Kidney (tissue), 14 donors: Measurements from ENCODE around the gene PGBD5. TPM values are rescaled to one million over a fixed set of nuclear protein-coding genes. Genes with fewer than 3 reads are reported as not detected.

ENCODE experiments used
- DNase-seq, 5 donors: peaks; one replicate each; pipeline ENCODE4 v3.0.0-alpha.2; 2013 to 2020
- FAIRE-seq: peaks from 2 replicates; lab custom pipeline; 2012; peaks lifted over from hg19 to GRCh38; lab: Jason Lieb, UNC
- H3K27ac ChIP-seq, 2 donors: one replicate each; pipeline ENCODE4 v1.7.0; 2013; ENCODE audit warnings: low read depth in 2 of 2, low read length in 2 of 2, inconsistent platforms in 1 of 2
- H3K27me3 ChIP-seq: one replicate; pipeline ENCODE4 v1.7.1; 2013; ENCODE audit warnings: low read length, inconsistent platforms; ENCODE audit not compliant: control insufficient read depth, insufficient read depth
- H3K36me3 ChIP-seq, 3 donors: one replicate each; pipeline versions ENCODE4 v1.7.0 to v1.7.1; 2013; ENCODE audit warnings: low read length in 3 of 3, control low read depth in 1 of 3, inconsistent platforms in 1 of 3; ENCODE audit not compliant: insufficient read depth in 3 of 3, control insufficient read depth in 2 of 3
- H3K4me1 ChIP-seq, 3 donors: one replicate each; pipeline versions ENCODE4 v1.7.0 to v1.7.1; 2013; ENCODE audit warnings: low read length in 3 of 3, inconsistent platforms in 1 of 3, low read depth in 1 of 3; ENCODE audit not compliant: control insufficient read depth in 2 of 3, insufficient read depth in 2 of 3
- H3K4me3 ChIP-seq, 3 donors: one replicate each; pipeline versions ENCODE4 v1.7.0 to v1.8.1; 2013; ENCODE audit warnings: low read length in 3 of 3, control low read depth in 1 of 3, inconsistent platforms in 1 of 3
- H3K9ac ChIP-seq, 3 donors: one replicate each; pipeline versions ENCODE4 v1.7.0 to v1.7.1; 2013; ENCODE audit warnings: low read length in 3 of 3, control low read depth in 1 of 3, inconsistent platforms in 1 of 3
- H3K9me3 ChIP-seq, 3 donors: one replicate each; pipeline versions ENCODE4 v1.7.0 to v1.7.1; 2013; ENCODE audit warnings: low read length in 3 of 3, control low read depth in 1 of 3, inconsistent platforms in 1 of 3; ENCODE audit not compliant: control insufficient read depth in 2 of 3, insufficient read depth in 1 of 3
- CTCF ChIP-seq: IDR thresholded peaks from 3 replicates; pipeline ENCODE4 v1.5.1; 2012; ENCODE audit warnings: mild to moderate bottlenecking, moderate library complexity, borderline replicate concordance; ENCODE audit not compliant: insufficient read depth; ENCODE audit errors: extremely low read depth
- intact Hi-C: fragments of 100-400 bp; cut with DNase I; formaldehyde crosslinking; loops from one replicate; pipeline ENCODE4 v1.11.1; 2022
- polyA plus RNA-seq: library from polyadenylated mRNA; stranded (reverse); fragments of 350-450 nt; fragmentation: Illumina TruSeq; extraction: RNeasy Lipid Tissue Mini Kit (QIAGEN cat#74804); gene quantifications from one replicate; pipeline ENCODE4 v1.2.3, GENCODE V29; 2014; ENCODE audit warnings: low read depth, low replicate concordance; ENCODE audit not compliant: insufficient read depth
- total RNA-seq: library from RNA; stranded (reverse); fragmentation: NEBNext Ultra II Directional; extraction: Animal tissue kit (Norgen Biotek cat#: 25700); gene quantifications from one replicate; pipeline ENCODE4 v1.2.1, GENCODE V29; 2021
- donor health status: control.
- donor health status: control.
- donor health status: control.
- donor health status: control.
- donor health status: control.
- donor health status: DM: yes; HTN: yes; CAD: no.
- donor health status: Normal renal cell carcinoma (clear cell type).

Gene PGBD5
- total and polyA plus RNA-seq, 2 donors from 2014 or later, result 2.0 to 3.7 TPM

GRCh38 chr1:230385158-230385450 is 41.0 kb downstream of the PGBD5 start:
- Histone ChIP-seq H3K4me3 (no peak overlapping the region), H3K9me3 (no peaks in the 10 kb centered on the region), H3K36me3 (no peaks in the 10 kb centered on the region), H3K27me3 (no peaks in the 10 kb centered on the region), H3K27ac (no peak overlapping the region), H3K4me1 (peaks cover 0 to 7% (median 6%) of the 10 kb centered on the region in 3 donors), H3K9ac (no peak overlapping the region)
- DNase-seq, result no peak
- intact Hi-C loops, result no loop called here
- no peak for FAIRE-seq
- no peak for TF ChIP-seq CTCF

GRCh38 chr1:230384380-230385157 is 41.6 kb downstream of the PGBD5 start:
- Histone ChIP-seq H3K9ac (no peak overlapping the region), H3K4me1 (peaks cover 0 to 7% (median 6%) of the 10 kb centered on the region in 3 donors), H3K4me3 (no peak overlapping the region), H3K9me3 (peaks cover 0 to under 1% (median 0%) of the 10 kb centered on the region in 3 donors), H3K27me3 (no peaks in the 10 kb centered on the region), H3K36me3 (no peaks in the 10 kb centered on the region), H3K27ac (no peak overlapping the region)
- DNase-seq (no peak), FAIRE-seq (no peak)
- intact Hi-C loops, result no loop called here
- no peak for TF ChIP-seq CTCF

- H3K27ac ChIP-seq, result no peak overlapping the region
- TF ChIP-seq CTCF, result no peak
- no peaks in the 10 kb centered on the region for H3K27me3 ChIP-seq
- DNase-seq (no peak), FAIRE-seq (no peak)
- H3K9ac ChIP-seq, result no peak overlapping the region
- peaks cover 0 to 7% (median 6%) of the 10 kb centered on the region in 3 donors for H3K4me1 ChIP-seq
- peaks cover 2 to 5% (median 4%) of the 10 kb centered on the region in 3 donors for H3K9me3 ChIP-seq
- H3K4me3 ChIP-seq, result no peak overlapping the region
- intact Hi-C loops, result no loop called here
- H3K36me3 ChIP-seq, result no peaks in the 10 kb centered on the region
These were observed 42.7 kb downstream of the PGBD5 start for GRCh38 chr1:230383425-230383824.
